GM18861 (cell line): ENCODE results near the gene ZNF488.

Source experiments
- ATAC-seq: cut with Tn5 transposase; IDR thresholded peaks from one replicate; pipeline ENCODE4 v1.9.1; 2021; ENCODE audit not compliant: unreplicated experiment

Gene ZNF488

GRCh38 chr10:47367646-47368045 is 16.4 kb downstream of the ZNF488 start:
- ATAC-seq, result no peak

- ATAC-seq, result no peak
Measured at GRCh38 chr10:47366731-47367460, 17.2 kb downstream of the ZNF488 start.

GRCh38 chr10:47366181-47366631 is 17.9 kb downstream of the ZNF488 start:
- no peak for ATAC-seq

GRCh38 chr10:47365431-47366180 is 18.5 kb downstream of the ZNF488 start:
- no peak for ATAC-seq

- ATAC-seq, result no peak
Measured at GRCh38 chr10:47364911-47365310, 19.2 kb downstream of the ZNF488 start.

GRCh38 chr10:47364366-47364765 is 19.7 kb downstream of the ZNF488 start:
- no peak for ATAC-seq

- no peak for ATAC-seq
Measured at GRCh38 chr10:47363781-47364180, 20.3 kb downstream of the ZNF488 start.

- ATAC-seq, result no peak
Measured at GRCh38 chr10:47362199-47362598, 21.9 kb downstream of the ZNF488 start.

GRCh38 chr10:47361293-47361692 is 22.8 kb downstream of the ZNF488 start:
- ATAC-seq, result no peak

GRCh38 chr10:47360419-47361040 is 23.6 kb downstream of the ZNF488 start:
- ATAC-seq, result no peak

- ATAC-seq, result no peak
Measured at GRCh38 chr10:47359626-47360418, 24.3 kb downstream of the ZNF488 start.

- ATAC-seq, result no peak
Measured at GRCh38 chr10:47359101-47359500, 25.0 kb downstream of the ZNF488 start.

- ATAC-seq, result no peak
Measured at GRCh38 chr10:47358457-47358856, 25.6 kb downstream of the ZNF488 start.

- no peak for ATAC-seq
Measured at GRCh38 chr10:47357911-47358310, 26.2 kb downstream of the ZNF488 start.

- ATAC-seq, result no peak
Measured at GRCh38 chr10:47357131-47357582, 26.9 kb downstream of the ZNF488 start.

GRCh38 chr10:47356708-47357107 is 27.4 kb downstream of the ZNF488 start:
- no peak for ATAC-seq

GRCh38 chr10:47354900-47355299 is 29.2 kb downstream of the ZNF488 start:
- no peak for ATAC-seq

- no peak for ATAC-seq
Measured at GRCh38 chr10:47354165-47354564, 29.9 kb downstream of the ZNF488 start.

GRCh38 chr10:47353351-47353750 is 30.7 kb downstream of the ZNF488 start:
- ATAC-seq, result no peak

- no peak for ATAC-seq
Measured at GRCh38 chr10:47351899-47352815, 31.9 kb downstream of the ZNF488 start.
